ENCODE results near the gene FNDC3B.

Gene FNDC3B

DNA sequence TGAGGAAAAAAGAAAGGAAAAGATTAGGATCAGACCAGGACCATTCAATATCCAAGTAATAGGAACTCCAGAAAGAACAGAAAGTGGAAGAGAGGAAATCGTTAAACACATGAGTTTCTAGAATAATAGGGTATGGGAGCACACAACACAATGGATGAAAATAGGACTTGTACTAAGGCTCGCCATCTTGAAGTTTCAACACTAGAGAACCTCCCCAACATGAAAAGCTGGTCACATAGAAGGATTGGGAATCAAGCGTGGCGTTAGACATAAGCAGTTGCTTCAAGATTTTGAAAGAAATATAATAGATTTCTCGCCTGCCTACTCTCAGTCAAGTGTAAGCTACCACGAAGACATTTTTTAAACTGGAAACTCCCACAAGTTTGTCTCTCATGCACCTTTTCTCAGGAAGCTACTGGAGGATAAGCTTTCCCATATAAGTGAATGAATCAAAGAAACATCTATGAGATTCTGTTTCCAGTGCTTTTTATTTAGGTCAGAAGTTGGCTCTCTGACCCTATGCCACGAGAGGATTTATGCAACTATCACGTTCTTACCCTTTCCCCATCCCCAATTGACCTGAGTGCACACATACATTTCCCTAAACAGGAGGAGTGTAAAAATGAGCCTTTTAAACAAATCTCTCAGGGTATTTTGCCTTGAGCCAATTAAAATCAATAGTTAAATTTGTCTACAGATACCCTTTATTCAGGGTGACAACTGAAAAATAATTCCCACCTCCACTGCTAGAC is 363.7 kb downstream of the FNDC3B start:
- H3K27ac Mint-ChIP-seq: no peak overlapping the region
- H3K4me3 Mint-ChIP-seq: no peak overlapping the region
- ATAC-seq: no peak
- peaks cover 9% of the 10 kb centered on the region for H3K36me3 Mint-ChIP-seq (ENCODE audit: low read depth)
- no peaks in the 10 kb centered on the region for H3K4me1 Mint-ChIP-seq
- no peaks in the 10 kb centered on the region for H3K27me3 Mint-ChIP-seq
- no peak for DNase-seq
- H3K9me3 Mint-ChIP-seq: peaks cover 11% of the 10 kb centered on the region

DNA sequence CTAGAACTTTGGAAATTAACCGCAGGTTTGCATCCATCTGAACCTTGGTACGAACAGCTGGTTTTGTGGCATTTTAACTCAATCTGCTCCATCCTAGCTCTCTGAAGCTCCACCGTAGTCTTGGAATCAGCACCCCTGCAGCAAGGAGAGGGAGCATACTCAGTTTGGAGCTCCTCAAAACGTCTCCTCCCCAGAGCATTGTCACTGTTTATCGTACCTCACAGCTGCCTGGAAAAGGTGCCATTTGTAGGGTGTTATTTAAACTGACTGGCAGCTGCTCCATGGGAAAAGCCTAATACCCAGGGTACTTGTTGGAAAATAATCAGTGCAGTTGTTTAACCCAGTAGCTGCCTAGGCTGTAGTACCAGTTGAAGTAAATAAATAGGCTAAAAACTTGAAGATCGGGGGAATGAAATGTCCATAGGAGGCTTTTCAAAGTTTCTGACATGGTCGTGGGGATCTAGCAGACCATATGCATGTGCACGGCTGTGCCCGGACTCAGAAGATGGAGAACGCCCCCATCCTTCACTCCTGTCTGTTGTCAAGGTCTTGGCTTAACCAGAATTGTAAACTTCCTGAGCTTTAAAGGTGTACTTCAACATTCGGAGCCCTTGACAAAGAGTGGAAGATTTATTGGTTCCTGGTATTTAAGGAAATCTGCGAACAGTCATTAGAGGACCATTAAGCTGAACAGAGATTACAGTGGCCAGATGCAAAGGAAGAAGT is 365.0 kb downstream of the FNDC3B start:
- Mint-ChIP-seq H3K36me3 (ENCODE audit: low read depth) (peaks cover 9% of the 10 kb centered on the region), H3K4me1 (no peaks in the 10 kb centered on the region), H3K27me3 (peaks cover 4% of the 10 kb centered on the region), H3K9me3 (peaks cover 11% of the 10 kb centered on the region), H3K4me3 (no peak overlapping the region), H3K27ac (no peak overlapping the region)
- DNase-seq: no peak
- no peak for ATAC-seq

- peaks cover 9% of the 10 kb centered on the region for H3K36me3 Mint-ChIP-seq (ENCODE audit: low read depth)
- H3K27ac Mint-ChIP-seq: no peak overlapping the region
- H3K4me3 Mint-ChIP-seq: no peak overlapping the region
- peaks cover 11% of the 10 kb centered on the region for H3K9me3 Mint-ChIP-seq
- H3K27me3 Mint-ChIP-seq: peaks cover 4% of the 10 kb centered on the region
- DNase-seq (no peak), ATAC-seq (no peak)
- H3K4me1 Mint-ChIP-seq: no peaks in the 10 kb centered on the region
These were observed 366.5 kb downstream of the FNDC3B start for GRCh38 chr3:172405914-172406313.

DNA sequence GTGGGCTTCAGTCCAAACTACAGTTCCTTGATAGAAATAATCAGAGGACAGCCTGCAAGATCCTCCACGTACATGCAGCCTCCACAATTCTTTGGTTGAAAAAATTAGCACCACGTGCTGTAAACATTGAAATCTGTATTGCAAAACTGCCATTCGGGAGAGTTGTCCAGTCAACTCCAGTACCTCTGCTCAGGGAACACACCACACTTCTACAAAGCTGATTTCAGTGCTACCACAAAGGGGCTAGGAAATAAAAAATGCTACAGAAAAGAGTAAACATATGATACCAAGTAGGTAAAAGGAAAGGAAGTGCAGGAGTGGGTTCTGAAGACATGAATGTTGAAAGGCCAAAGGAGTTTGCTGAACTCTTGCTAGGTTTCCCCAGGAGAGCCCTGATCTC is 368.5 kb downstream of the FNDC3B start:
- Mint-ChIP-seq H3K9me3 (peaks cover 5% of the 10 kb centered on the region), H3K27me3 (peaks cover 7% of the 10 kb centered on the region), H3K4me3 (no peak overlapping the region), H3K36me3 (ENCODE audit: low read depth) (no peaks in the 10 kb centered on the region), H3K4me1 (no peaks in the 10 kb centered on the region), H3K27ac (no peak overlapping the region)
- no peak for ATAC-seq
- no peak for DNase-seq

GRCh38 chr3:172410702-172411477 is 371.5 kb downstream of the FNDC3B start:
- Mint-ChIP-seq H3K27ac (no peak overlapping the region), H3K9me3 (peaks cover 5% of the 10 kb centered on the region), H3K4me3 (no peak overlapping the region), H3K27me3 (peaks cover 17% of the 10 kb centered on the region), H3K36me3 (ENCODE audit: low read depth) (no peaks in the 10 kb centered on the region), H3K4me1 (no peaks in the 10 kb centered on the region)
- DNase-seq (no peak), ATAC-seq (no peak)

GRCh38 chr3:172411478-172411947 is 372.1 kb downstream of the FNDC3B start:
- H3K9me3 Mint-ChIP-seq: peaks cover 5% of the 10 kb centered on the region
- ATAC-seq (no peak), DNase-seq (no peak)
- no peak overlapping the region for H3K27ac Mint-ChIP-seq
- H3K27me3 Mint-ChIP-seq: peaks cover 19% of the 10 kb centered on the region
- no peaks in the 10 kb centered on the region for H3K36me3 Mint-ChIP-seq (ENCODE audit: low read depth)
- no peaks in the 10 kb centered on the region for H3K4me1 Mint-ChIP-seq
- no peak overlapping the region for H3K4me3 Mint-ChIP-seq

DNA sequence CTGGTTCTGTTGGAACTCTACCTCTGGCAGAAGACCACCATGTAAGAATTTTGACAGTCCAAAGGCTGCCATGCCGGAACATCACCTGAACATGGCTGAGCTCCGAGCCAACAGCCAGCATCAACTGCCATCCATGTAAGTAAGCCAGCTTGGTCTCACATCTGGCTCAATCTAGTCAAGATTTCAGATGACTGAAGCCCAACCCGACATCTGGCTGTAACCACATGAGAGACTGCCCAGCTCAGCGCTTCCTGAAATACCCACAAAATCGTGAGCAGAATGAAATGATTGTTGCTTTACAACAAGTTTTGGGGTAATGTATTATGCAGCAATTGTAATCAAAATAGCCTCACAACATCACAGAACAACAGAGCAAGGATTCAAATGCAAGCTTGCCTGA is 375.9 kb downstream of the FNDC3B start:
- H3K27me3 Mint-ChIP-seq: peaks cover 33% of the 10 kb centered on the region
- H3K4me1 Mint-ChIP-seq: no peaks in the 10 kb centered on the region
- no peak overlapping the region for H3K27ac Mint-ChIP-seq
- no peaks in the 10 kb centered on the region for H3K36me3 Mint-ChIP-seq (ENCODE audit: low read depth)
- H3K4me3 Mint-ChIP-seq: no peak overlapping the region
- H3K9me3 Mint-ChIP-seq: peaks cover 5% of the 10 kb centered on the region
- DNase-seq (no peak), ATAC-seq (no peak)

- DNase-seq (no peak), ATAC-seq (no peak)
- H3K9me3 Mint-ChIP-seq: peaks cover 9% of the 10 kb centered on the region
- no peaks in the 10 kb centered on the region for H3K36me3 Mint-ChIP-seq (ENCODE audit: low read depth)
- peaks cover 18% of the 10 kb centered on the region for H3K27me3 Mint-ChIP-seq
- no peaks in the 10 kb centered on the region for H3K4me1 Mint-ChIP-seq
- no peak overlapping the region for H3K27ac Mint-ChIP-seq
- H3K4me3 Mint-ChIP-seq: no peak overlapping the region
These were observed 398.3 kb downstream of the FNDC3B start for GRCh38 chr3:172437713-172438112.

- DNase-seq: no peak
- Mint-ChIP-seq H3K36me3 (ENCODE audit: low read depth) (no peaks in the 10 kb centered on the region), H3K27me3 (peaks cover 18% of the 10 kb centered on the region), H3K9me3 (peaks cover 8% of the 10 kb centered on the region), H3K4me3 (no peak overlapping the region), H3K27ac (no peak overlapping the region), H3K4me1 (no peaks in the 10 kb centered on the region)
- no peak for ATAC-seq
These were observed 398.8 kb downstream of the FNDC3B start for GRCh38 chr3:172438186-172438585.

GRCh38 chr3:172441581-172441980 is 402.2 kb downstream of the FNDC3B start:
- DNase-seq (no peak), ATAC-seq (no peak)
- no peak overlapping the region for H3K27ac Mint-ChIP-seq
- H3K4me3 Mint-ChIP-seq: no peak overlapping the region
- no peaks in the 10 kb centered on the region for H3K36me3 Mint-ChIP-seq (ENCODE audit: low read depth)
- peaks cover 34% of the 10 kb centered on the region for H3K27me3 Mint-ChIP-seq
- H3K9me3 Mint-ChIP-seq: no peaks in the 10 kb centered on the region
- H3K4me1 Mint-ChIP-seq: no peaks in the 10 kb centered on the region

- peaks cover 45% of the 10 kb centered on the region for H3K27me3 Mint-ChIP-seq
These were observed 403.2 kb downstream of the FNDC3B start for GRCh38 chr3:172442606-172443005.

DNA sequence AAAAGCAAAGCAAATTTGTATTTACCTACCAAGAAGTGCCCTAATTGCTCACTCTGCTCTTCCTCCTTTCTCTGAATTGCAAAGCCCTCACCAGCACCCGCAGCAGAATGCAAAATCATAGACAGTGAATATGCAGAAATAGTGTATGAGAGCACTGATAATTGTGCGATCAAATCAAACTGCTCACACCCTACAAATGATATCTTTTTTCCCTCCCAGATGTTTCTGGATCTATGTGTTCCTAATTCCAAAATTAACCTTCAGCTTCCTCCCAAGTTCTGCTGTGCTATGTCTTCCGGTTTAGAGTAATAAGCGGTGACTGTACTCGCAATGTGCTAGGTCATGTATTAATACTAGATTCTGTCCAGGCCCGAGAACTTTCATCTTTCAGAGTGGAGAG is 405.4 kb downstream of the FNDC3B start:
- Mint-ChIP-seq H3K4me1 (peaks cover 23% of the 10 kb centered on the region), H3K4me3 (no peak overlapping the region), H3K9me3 (no peaks in the 10 kb centered on the region), H3K27ac (no peak overlapping the region), H3K36me3 (ENCODE audit: low read depth) (no peaks in the 10 kb centered on the region), H3K27me3 (peaks cover 60% of the 10 kb centered on the region)
- no peak for DNase-seq
- no peak for ATAC-seq

More at GRCh38 chr3:172442606-172443005, 403.2 kb downstream of the FNDC3B start:
- Mint-ChIP-seq H3K4me1 (peaks cover 6% of the 10 kb centered on the region), H3K4me3 (no peak overlapping the region), H3K9me3 (no peaks in the 10 kb centered on the region), H3K27ac (no peak overlapping the region), H3K36me3 (ENCODE audit: low read depth) (no peaks in the 10 kb centered on the region)
- ATAC-seq (no peak), DNase-seq (no peak)

GRCh38 chr3:172446198-172446597 is 406.8 kb downstream of the FNDC3B start:
- Mint-ChIP-seq H3K27me3 (peaks cover 61% of the 10 kb centered on the region), H3K9me3 (no peaks in the 10 kb centered on the region), H3K27ac (no peak overlapping the region), H3K4me1 (peaks cover 23% of the 10 kb centered on the region), H3K36me3 (ENCODE audit: low read depth) (no peaks in the 10 kb centered on the region), H3K4me3 (no peak overlapping the region)
- DNase-seq: no peak
- no peak for ATAC-seq

DNA sequence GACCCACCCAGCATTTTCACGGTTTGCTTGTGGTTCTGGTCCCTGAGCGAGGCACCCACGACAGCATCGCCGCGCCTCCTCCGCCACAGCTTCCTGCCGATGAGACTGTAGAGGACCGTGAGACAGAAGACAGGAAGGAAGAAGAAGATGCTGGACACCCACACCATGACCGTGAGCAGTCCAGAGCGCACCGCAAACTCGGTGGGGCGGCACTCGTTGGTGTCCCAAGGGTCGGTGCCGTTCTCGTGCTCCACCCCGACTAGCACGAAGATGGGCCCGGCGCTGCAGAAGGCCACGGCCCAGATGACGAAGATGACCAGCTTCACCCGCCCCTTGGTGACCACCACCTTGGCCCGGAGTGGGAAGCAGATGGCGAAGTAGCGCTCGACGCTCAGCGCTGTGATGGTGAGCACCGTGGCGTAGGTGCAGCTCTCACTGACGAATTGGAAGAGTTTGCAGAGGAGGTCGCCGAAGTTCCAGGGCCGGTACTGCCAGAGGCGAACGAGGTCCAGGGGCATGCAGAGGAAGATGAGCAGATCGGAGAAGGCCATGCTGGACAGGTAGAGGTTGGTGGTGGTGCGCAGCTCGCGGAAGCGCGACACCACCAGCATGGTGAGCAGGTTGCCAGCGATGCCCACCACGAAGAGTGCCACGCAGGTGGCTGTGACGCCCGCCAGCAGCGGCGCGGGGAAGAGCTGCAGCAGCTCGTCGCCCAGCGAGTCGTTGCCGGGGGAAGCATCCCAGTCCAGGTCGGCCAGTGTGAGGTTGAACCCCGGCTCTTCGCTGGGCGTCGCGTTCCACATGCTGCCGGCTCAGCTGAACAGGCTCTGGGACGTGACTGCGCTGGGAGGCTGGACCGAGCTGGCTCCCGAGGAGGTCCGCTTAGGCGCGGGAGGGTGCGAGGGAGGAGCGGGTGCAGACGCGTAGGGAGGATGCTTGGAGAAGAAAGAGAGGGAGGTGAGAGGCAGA is 408.5 kb downstream of the FNDC3B start, which contains the start of gene GHSR:
TSS of gene GHSR (minus strand) at position 846 of the 969 bp plus-strand sequence. CDS start at position 803, 43 bp downstream.
- Mint-ChIP-seq H3K27me3 (peaks cover 68% of the 10 kb centered on the region), H3K4me1 (peaks cover 23% of the 10 kb centered on the region), H3K27ac (no peak within 1 kb of the TSS), H3K36me3 (ENCODE audit: low read depth) (no peaks in the 10 kb centered on the region), H3K4me3 (peak within 1 kb of the TSS; percentile 48), H3K9me3 (no peaks in the 10 kb centered on the region)
- DNase-seq (no peak), ATAC-seq (peak; percentile 35)
